PC-3 (cell line): Measurements from ENCODE around the gene CCM2.

Experiments
- EZH2 ChIP-seq: fragments of 300-600 bp; sonication (generic); IDR thresholded peaks from one replicate; pipeline ENCODE4 v1.6.1; 2017; ENCODE audit warnings: antibody characterized with exemption, mild to moderate bottlenecking, low read length; ENCODE audit not compliant: unreplicated experiment
- TF ChIP-seq, protein P1 (sequence below): fragments of 300-600 bp; sonication (generic); conservative IDR thresholded peaks from 2 replicates; pipeline ENCODE4 v1.5.1; 2017; ENCODE audit warnings: antibody characterized with exemption, low read depth, mild to moderate bottlenecking, low read length

DNA sequence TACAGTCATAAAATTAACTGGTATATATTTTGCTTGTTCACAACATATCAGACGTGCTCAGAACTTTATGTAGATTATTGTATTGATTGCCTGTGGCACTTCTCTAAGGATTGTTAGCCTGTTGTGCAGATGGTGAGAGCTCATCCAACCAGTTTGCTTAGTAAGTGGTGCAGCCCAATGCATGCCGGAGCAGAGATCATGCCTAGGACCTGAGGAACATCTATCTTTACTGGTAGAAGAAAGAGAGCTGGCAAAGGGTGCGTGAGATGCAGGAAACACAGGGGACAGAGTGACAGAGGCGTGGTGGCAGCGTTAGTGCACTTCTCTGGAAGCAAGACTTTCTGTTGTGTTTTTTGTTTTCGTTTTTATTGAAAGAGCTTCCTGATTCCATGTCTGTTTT, 35.9 kb downstream of the CCM2 start:
- TF ChIP-seq, protein P1, sequence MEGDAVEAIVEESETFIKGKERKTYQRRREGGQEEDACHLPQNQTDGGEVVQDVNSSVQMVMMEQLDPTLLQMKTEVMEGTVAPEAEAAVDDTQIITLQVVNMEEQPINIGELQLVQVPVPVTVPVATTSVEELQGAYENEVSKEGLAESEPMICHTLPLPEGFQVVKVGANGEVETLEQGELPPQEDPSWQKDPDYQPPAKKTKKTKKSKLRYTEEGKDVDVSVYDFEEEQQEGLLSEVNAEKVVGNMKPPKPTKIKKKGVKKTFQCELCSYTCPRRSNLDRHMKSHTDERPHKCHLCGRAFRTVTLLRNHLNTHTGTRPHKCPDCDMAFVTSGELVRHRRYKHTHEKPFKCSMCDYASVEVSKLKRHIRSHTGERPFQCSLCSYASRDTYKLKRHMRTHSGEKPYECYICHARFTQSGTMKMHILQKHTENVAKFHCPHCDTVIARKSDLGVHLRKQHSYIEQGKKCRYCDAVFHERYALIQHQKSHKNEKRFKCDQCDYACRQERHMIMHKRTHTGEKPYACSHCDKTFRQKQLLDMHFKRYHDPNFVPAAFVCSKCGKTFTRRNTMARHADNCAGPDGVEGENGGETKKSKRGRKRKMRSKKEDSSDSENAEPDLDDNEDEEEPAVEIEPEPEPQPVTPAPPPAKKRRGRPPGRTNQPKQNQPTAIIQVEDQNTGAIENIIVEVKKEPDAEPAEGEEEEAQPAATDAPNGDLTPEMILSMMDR = no peak
- TF ChIP-seq EZH2 = no peak
